PC-9 (cell line): ENCODE results near the gene ELAVL4. TPM values are rescaled to one million over a fixed set of nuclear protein-coding genes. Genes with fewer than 3 reads are reported as not detected.

Source experiments
- BruUV-seq: library from RNA; stranded (reverse); fragments of 400-500 nt; replicated peaks from 2 replicates; lab custom pipeline; 2021; lab: Mats Ljungman, UMichigan
- CTCF ChIA-PET: fragments of 300-600 bp; sonication (Branson Sonifier 250); formaldehyde crosslinking; loops from one replicate; lab custom pipeline; 2022; ENCODE audit warnings: antibody characterized with exemption; lab: Charles Lee
- POLR2A ChIA-PET: fragments of 300-600 bp; sonication (Branson Sonifier 250); formaldehyde crosslinking; loops from one replicate; lab custom pipeline; 2022; ENCODE audit warnings: antibody characterized with exemption; ENCODE audit not compliant: unreplicated experiment; lab: Charles Lee
- DNase-seq, 2 experiments: peaks; one replicate each; pipeline versions ENCODE4 v3.0.0 to v3.0.0-alpha.2; 2015 to 2022; ENCODE audit warnings: mixed read lengths in 1 of 2
- H2AFZ ChIP-seq: fragments of 200-600 bp; sonication (generic); 2 replicates; pipeline ENCODE4 v1.8.1; 2017; ENCODE audit warnings: antibody characterized with exemption
- H3F3A ChIP-seq: fragments of 200-600 bp; sonication (generic); 2 replicates; pipeline ENCODE4 v1.8.1; 2017; ENCODE audit warnings: antibody characterized with exemption, mild to moderate bottlenecking, low read depth; ENCODE audit not compliant: insufficient read depth
- H3K27ac ChIP-seq: fragments of 200-600 bp; sonication (generic); 2 replicates; pipeline ENCODE4 v1.6.1; 2016; ENCODE audit warnings: mixed run types
- H3K27me3 ChIP-seq: fragments of 200-600 bp; sonication (generic); 2 replicates; pipeline ENCODE4 v1.6.1; 2016; ENCODE audit warnings: low read depth, mixed run types; ENCODE audit not compliant: insufficient read depth
- H3K36me3 ChIP-seq: fragments of 200-600 bp; sonication (generic); 2 replicates; pipeline ENCODE4 v1.6.1; 2016; ENCODE audit warnings: low read depth, mixed run types
- H3K4me1 ChIP-seq: fragments of 200-600 bp; sonication (generic); replicated peaks from 2 replicates; pipeline ENCODE4 v1.6.1; 2016; ENCODE audit warnings: mixed run types; ENCODE audit not compliant: insufficient read depth
- H3K4me2 ChIP-seq: fragments of 200-600 bp; sonication (generic); 2 replicates; pipeline ENCODE4 v1.6.1; 2017; ENCODE audit warnings: mixed run types
- H3K4me3 ChIP-seq: fragments of 200-600 bp; sonication (generic); 2 replicates; pipeline ENCODE4 v1.6.1; 2016; ENCODE audit warnings: mixed run types
- H3K79me2 ChIP-seq: fragments of 200-600 bp; sonication (generic); 2 replicates; pipeline ENCODE4 v1.6.1; 2017; ENCODE audit warnings: low read depth, mixed run types
- H3K9me2 ChIP-seq: fragments of 200-600 bp; sonication (generic); 2 replicates; pipeline ENCODE4 v1.8.1; 2017; ENCODE audit warnings: mild to moderate bottlenecking; ENCODE audit not compliant: insufficient read depth
- H3K9me3 ChIP-seq: fragments of 200-600 bp; sonication (generic); 2 replicates; pipeline ENCODE4 v1.8.1; 2016; ENCODE audit warnings: low read depth; ENCODE audit not compliant: insufficient read depth
- H4K20me1 ChIP-seq: fragments of 200-600 bp; sonication (generic); 2 replicates; pipeline ENCODE4 v1.8.1; 2017; ENCODE audit not compliant: insufficient read depth
- CTCF ChIP-seq: fragments of 200-600 bp; sonication (generic); conservative IDR thresholded peaks from 2 replicates; pipeline ENCODE4 v1.6.1; 2017; ENCODE audit warnings: mixed run types, antibody characterized with exemption, mild to moderate bottlenecking, moderate library complexity
- EZH2 ChIP-seq: fragments of 200-600 bp; sonication (generic); IDR thresholded peaks from 2 replicates; pipeline ENCODE4 v1.8.0; 2017; ENCODE audit warnings: antibody characterized with exemption, low read depth
- intact Hi-C: fragments of 100-400 bp; cut with micrococcal nuclease; formaldehyde crosslinking; loops from one replicate; pipeline ENCODE4 v1.10.0; 2022; ENCODE audit not compliant: unreplicated experiment
- total RNA-seq: library from RNA; stranded (reverse); gene quantifications from 2 replicates; pipeline ENCODE4 v1.2.3, GENCODE V29; 2021

ELAVL4 gene
- total RNA-seq, 1 experiment from 2014 or later: not detected

DNA sequence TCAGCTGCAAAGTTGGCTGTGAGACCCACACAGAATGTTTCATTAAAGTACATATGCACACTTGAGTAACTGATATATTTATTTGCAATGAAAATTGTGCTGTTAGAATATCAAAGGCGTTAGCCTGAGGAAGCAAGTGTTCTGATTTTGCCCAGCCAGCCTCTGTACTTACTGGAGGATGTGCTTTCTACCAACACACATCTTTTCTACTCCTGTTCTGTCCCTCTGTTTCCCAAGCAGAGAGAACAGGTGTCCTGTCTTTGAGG is 31.4 kb downstream of the ELAVL4 start:
- BruUV-seq: no TSS peak
- H3K27me3 ChIP-seq: 0 out of 2 replicates have a peak, but pooled peaks cover 4% of the 10 kb centered on the region

GRCh38 chr1:50147191-50147850 is 38.6 kb downstream of the ELAVL4 start:
- POLR2A ChIA-PET: no interaction called here

More for the DNA sequence above, 31.4 kb downstream of the ELAVL4 start:
- TF ChIP-seq EZH2: no peak
- no peak for TF ChIP-seq CTCF
- Histone ChIP-seq H3K4me1 (no peaks in the 10 kb centered on the region), H4K20me1 (no peaks in the 10 kb centered on the region), H3K27ac (no peak overlapping the region), H3K36me3 (no peaks in the 10 kb centered on the region), H3K9me2 (no peaks in the 10 kb centered on the region), H3K4me3 (no peak overlapping the region), H3K79me2 (no peaks in the 10 kb centered on the region), H2AFZ (no peak overlapping the region), H3F3A (no peaks in the 10 kb centered on the region), H3K9me3 (no peaks in the 10 kb centered on the region), H3K4me2 (no peak overlapping the region)
- ChIA-PET POLR2A (no interaction called here), CTCF (no interaction called here)
- no peak for DNase-seq
- intact Hi-C loops: no loop called here

DNA sequence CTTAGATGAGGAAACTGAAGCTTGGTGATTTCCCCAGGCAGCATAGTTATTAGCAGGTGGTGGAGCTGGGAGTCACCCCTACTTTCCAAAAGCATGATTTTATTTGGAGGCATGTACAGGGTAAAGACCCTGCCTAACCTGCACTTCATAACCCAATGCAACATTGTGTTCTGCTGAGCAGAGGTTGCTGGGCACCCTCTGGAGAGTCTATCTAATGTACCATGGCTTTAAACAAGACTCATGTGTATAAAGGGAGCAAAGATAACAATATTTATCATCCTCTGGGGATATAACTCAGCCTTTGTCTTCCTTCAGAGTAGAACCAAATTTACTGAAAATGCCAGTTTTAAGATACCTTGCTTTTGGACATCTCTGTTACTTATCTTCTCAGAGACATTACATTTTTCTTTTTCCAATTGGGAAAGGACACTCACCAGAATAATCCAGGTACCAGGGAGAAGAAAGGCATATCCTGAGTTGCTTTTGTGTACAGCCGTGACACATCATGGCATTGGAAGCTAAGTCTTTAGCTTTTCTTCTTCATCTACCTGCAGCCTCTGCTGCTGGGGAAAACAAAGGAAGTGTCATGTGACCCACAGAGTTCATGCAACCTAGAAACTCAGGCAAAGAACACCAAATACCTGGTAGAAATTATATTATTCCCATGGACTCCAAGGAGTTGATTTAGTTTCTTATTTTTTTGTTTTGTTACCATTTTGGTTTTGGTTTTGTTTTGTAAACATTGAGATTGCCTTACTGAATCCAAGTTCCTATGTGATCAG is 39.6 kb downstream of the ELAVL4 start:
- Histone ChIP-seq H3K4me1 (no peaks in the 10 kb centered on the region), H3K36me3 (no peaks in the 10 kb centered on the region), H3K9me2 (no peaks in the 10 kb centered on the region), H3F3A (no peaks in the 10 kb centered on the region), H3K27ac (no peak overlapping the region), H3K4me3 (no peak overlapping the region), H3K27me3 (peaks cover 6% of the 10 kb centered on the region; the same call in 1 of the 2 replicates), H3K79me2 (no peaks in the 10 kb centered on the region), H3K9me3 (no peaks in the 10 kb centered on the region; the same call in 1 of the 2 replicates), H3K4me2 (no peak overlapping the region), H4K20me1 (no peaks in the 10 kb centered on the region), H2AFZ (no peak overlapping the region)
- TF ChIP-seq EZH2 (no peak), CTCF (no peak)
- DNase-seq: no peak
- ChIA-PET CTCF (no interaction called here), POLR2A (no interaction called here)
- intact Hi-C loops: no loop called here
- BruUV-seq: no TSS peak

More at GRCh38 chr1:50147191-50147850, 38.6 kb downstream of the ELAVL4 start:
- H3K4me3 ChIP-seq: no peak overlapping the region
- H3K4me1 ChIP-seq: no peaks in the 10 kb centered on the region
- no peaks in the 10 kb centered on the region; the same call in 1 of the 2 replicates for H3K9me3 ChIP-seq
- intact Hi-C loops: no loop called here
- no peak for DNase-seq
- peaks cover 4% of the 10 kb centered on the region; the same call in 1 of the 2 replicates for H3K27me3 ChIP-seq
- no peaks in the 10 kb centered on the region for H3K36me3 ChIP-seq
- no peaks in the 10 kb centered on the region for H3K79me2 ChIP-seq
- H4K20me1 ChIP-seq: no peaks in the 10 kb centered on the region
- H3K9me2 ChIP-seq: no peaks in the 10 kb centered on the region
- CTCF ChIA-PET: no interaction called here
- no peaks in the 10 kb centered on the region for H3F3A ChIP-seq
- no peak overlapping the region for H3K27ac ChIP-seq
- BruUV-seq: no TSS peak
- TF ChIP-seq EZH2: no peak
- no peak for TF ChIP-seq CTCF
- H3K4me2 ChIP-seq: no peak overlapping the region
- H2AFZ ChIP-seq: no peak overlapping the region
